Colonic mucosa (tissue), 4 donors: ENCODE results near the gene TMEM254. TPM values are rescaled to one million over a fixed set of nuclear protein-coding genes. Genes with fewer than 3 reads are reported as not detected.

Experiments used
- DNase-seq: peaks from one replicate; pipeline ENCODE4 v3.0.0-alpha.2; 2020
- H3K27ac ChIP-seq: fragments of 200-600 bp; one replicate; pipeline ENCODE4 v1.8.0; 2021
- H3K27me3 ChIP-seq: fragments of 200-600 bp; one replicate; pipeline ENCODE4 v1.8.0; 2021
- H3K36me3 ChIP-seq: fragments of 200-600 bp; one replicate; pipeline ENCODE4 v1.8.0; 2021
- H3K4me1 ChIP-seq: fragments of 200-600 bp; one replicate; pipeline ENCODE4 v1.8.0; 2021; ENCODE audit warnings: mild to moderate bottlenecking
- H3K4me3 ChIP-seq: fragments of 200-600 bp; one replicate; pipeline ENCODE4 v1.8.0; 2021
- H3K9ac ChIP-seq, 2 donors: one replicate each; pipeline ENCODE4 v1.7.0; 2013; ENCODE audit warnings: control low read depth in 2 of 2, low read depth in 2 of 2, low read length in 2 of 2
- H3K9me3 ChIP-seq: fragments of 200-600 bp; one replicate; pipeline ENCODE4 v1.8.0; 2021
- intact Hi-C: fragments of 100-400 bp; cut with DNase I; formaldehyde crosslinking; loops from one replicate; pipeline ENCODE4 v1.14.1; 2022
- total RNA-seq, 2 donors: library from RNA; stranded (reverse); fragmentation: NEBNext Ultra II Directional in 1 of 2; extraction: Animal tissue kit (Norgen Biotek cat#: 25700) in 1 of 2; gene quantifications; one replicate each; pipeline ENCODE4 v1.2.1, GENCODE V29; 2021
- TF ChIP-seq, protein P1 (sequence below): fragments of 200-600 bp; IDR thresholded peaks from one replicate; pipeline ENCODE4 v1.8.0; 2022; ENCODE audit warnings: antibody characterized with exemption, mild to moderate bottlenecking
- donor health status: healthy.
- donor health status: DM: no; HTN: no; CAD: no.
- donor health status: DM: no; HTN: no; CAD: no.

The TMEM254 gene
- total RNA-seq, 2 donors from 2014 or later = 15.7 to 32.0 TPM

- intact Hi-C loops = no loop called here
- H3K4me3 ChIP-seq = no peak overlapping the region
- no peak overlapping the region for H3K27ac ChIP-seq
- H3K9me3 ChIP-seq = no peaks in the 10 kb centered on the region
- H3K9ac ChIP-seq = no peak overlapping the region
- H3K4me1 ChIP-seq = no peaks in the 10 kb centered on the region
- H3K27me3 ChIP-seq = no peaks in the 10 kb centered on the region
- TF ChIP-seq, protein P1, sequence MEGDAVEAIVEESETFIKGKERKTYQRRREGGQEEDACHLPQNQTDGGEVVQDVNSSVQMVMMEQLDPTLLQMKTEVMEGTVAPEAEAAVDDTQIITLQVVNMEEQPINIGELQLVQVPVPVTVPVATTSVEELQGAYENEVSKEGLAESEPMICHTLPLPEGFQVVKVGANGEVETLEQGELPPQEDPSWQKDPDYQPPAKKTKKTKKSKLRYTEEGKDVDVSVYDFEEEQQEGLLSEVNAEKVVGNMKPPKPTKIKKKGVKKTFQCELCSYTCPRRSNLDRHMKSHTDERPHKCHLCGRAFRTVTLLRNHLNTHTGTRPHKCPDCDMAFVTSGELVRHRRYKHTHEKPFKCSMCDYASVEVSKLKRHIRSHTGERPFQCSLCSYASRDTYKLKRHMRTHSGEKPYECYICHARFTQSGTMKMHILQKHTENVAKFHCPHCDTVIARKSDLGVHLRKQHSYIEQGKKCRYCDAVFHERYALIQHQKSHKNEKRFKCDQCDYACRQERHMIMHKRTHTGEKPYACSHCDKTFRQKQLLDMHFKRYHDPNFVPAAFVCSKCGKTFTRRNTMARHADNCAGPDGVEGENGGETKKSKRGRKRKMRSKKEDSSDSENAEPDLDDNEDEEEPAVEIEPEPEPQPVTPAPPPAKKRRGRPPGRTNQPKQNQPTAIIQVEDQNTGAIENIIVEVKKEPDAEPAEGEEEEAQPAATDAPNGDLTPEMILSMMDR = no peak
- H3K36me3 ChIP-seq = no peaks in the 10 kb centered on the region
- DNase-seq = no peak
Measured at GRCh38 chr10:80072584-80072983, 5.9 kb upstream of the TMEM254 start.

- no peak for DNase-seq
- Histone ChIP-seq H3K4me3 (no peak overlapping the region), H3K27ac (no peak overlapping the region), H3K9me3 (no peaks in the 10 kb centered on the region), H3K9ac (no peak overlapping the region), H3K4me1 (peaks cover 4% of the 10 kb centered on the region), H3K36me3 (no peaks in the 10 kb centered on the region), H3K27me3 (no peaks in the 10 kb centered on the region)
- intact Hi-C loops = no loop called here
- TF ChIP-seq, protein P1 = no peak
Measured at GRCh38 chr10:80075781-80076180, 2.7 kb upstream of the TMEM254 start.

DNA sequence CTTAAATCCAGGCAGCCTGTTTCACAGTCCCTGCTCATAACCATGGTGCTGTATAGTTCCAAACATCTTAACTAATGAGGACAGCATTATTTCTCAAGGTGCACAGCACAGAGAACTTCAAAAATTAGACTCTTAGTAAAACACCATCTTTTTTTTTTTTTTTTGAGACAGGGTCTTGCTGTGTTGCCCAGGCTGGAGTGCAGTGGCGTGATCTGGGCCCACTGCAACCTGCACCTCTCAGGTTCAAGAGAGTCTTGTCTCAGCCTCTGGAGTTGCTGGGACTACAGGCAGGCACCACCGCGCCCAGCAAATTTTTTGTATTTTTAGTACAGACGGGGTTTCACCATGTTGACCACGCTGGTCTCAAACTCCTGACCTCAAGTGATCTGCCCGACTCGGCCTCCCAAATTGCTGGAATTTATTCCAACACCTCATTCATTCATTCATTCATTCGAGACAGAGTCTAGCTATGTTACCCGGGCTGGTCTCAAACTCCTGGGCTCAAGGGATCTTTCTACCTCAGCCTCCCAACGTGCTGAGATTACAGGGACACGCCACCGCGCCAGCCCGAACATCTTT is 507 bp upstream of the TMEM254 start:
- H3K9me3 ChIP-seq = no peaks in the 10 kb centered on the region
- peak overlapping the region; percentile 97 for H3K27ac ChIP-seq
- intact Hi-C loops = no loop called here
- DNase-seq = no peak
- H3K9ac ChIP-seq = peak overlapping the region; percentile 93 to 94
- H3K4me1 ChIP-seq = peaks cover 4% of the 10 kb centered on the region
- no peaks in the 10 kb centered on the region for H3K36me3 ChIP-seq
- TF ChIP-seq, protein P1 = no peak
- peak overlapping the region; percentile 81 for H3K4me3 ChIP-seq
- no peaks in the 10 kb centered on the region for H3K27me3 ChIP-seq

GRCh38 chr10:80079312-80079719 is 851 bp downstream of the TMEM254 start:
- Histone ChIP-seq H3K9me3 (no peaks in the 10 kb centered on the region), H3K27ac (peak overlapping the region; percentile 97), H3K4me3 (peak overlapping the region; percentile 81), H3K36me3 (no peaks in the 10 kb centered on the region), H3K4me1 (peaks cover 4% of the 10 kb centered on the region), H3K27me3 (no peaks in the 10 kb centered on the region), H3K9ac (peak overlapping the region; percentile 93 to 94)
- no peak for DNase-seq
- TF ChIP-seq, protein P1 = no peak
- intact Hi-C loops = no loop called here

DNA sequence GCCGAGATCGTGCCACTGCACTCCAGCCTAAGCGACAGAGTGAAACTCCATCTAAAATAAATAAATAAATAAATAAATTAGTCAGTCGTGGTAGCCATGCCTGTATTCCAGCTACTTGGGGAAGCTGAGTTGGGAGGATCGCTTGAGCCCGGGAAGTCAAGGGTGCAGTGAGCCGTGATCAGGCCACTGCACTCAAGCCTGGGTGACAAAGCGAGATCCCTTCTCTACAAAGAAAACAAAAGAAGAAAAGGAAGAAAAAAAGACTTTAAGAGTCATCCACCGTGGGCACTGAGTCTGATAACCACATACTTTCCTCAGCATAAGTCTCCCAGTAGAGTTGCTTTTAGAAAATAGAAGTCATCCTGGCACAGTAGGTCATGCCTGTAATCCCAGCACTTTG is 2.6 kb downstream of the TMEM254 start:
- Histone ChIP-seq H3K9me3 (no peaks in the 10 kb centered on the region), H3K27me3 (no peaks in the 10 kb centered on the region), H3K36me3 (no peaks in the 10 kb centered on the region), H3K27ac (no peak overlapping the region), H3K4me3 (no peak overlapping the region), H3K9ac (no peak overlapping the region), H3K4me1 (peaks cover 4% of the 10 kb centered on the region)
- DNase-seq = no peak
- intact Hi-C loops = no loop called here
- TF ChIP-seq, protein P1 = no peak
